Ectodermal cell (in vitro differentiated cells): Measurements from ENCODE around the gene OLFM2.
"Not testable (repeated sequence)": the region's sequence is repeated elsewhere in the genome, so short reads cannot be mapped to it uniquely, and the experiment has no call there.

Source experiments
- H3K27ac ChIP-seq: 2 replicates; pipeline ENCODE4 v1.7.0; 2013; ENCODE audit warnings: mild to moderate bottlenecking, low read depth, low read length; ENCODE audit not compliant: insufficient read depth, poor library complexity, severe bottlenecking
- H3K27me3 ChIP-seq: 2 replicates; pipeline ENCODE4 v1.7.0; 2013; ENCODE audit warnings: mild to moderate bottlenecking, low read length; ENCODE audit not compliant: insufficient read depth, control insufficient read depth, poor library complexity, severe bottlenecking
- H3K36me3 ChIP-seq: one replicate; pipeline ENCODE4 v1.7.0; 2013; ENCODE audit warnings: low read length; ENCODE audit not compliant: control insufficient read depth, insufficient read depth
- H3K4me1 ChIP-seq: one replicate; pipeline ENCODE4 v1.7.0; 2013; ENCODE audit warnings: low read length; ENCODE audit not compliant: control insufficient read depth, insufficient read depth
- H3K4me3 ChIP-seq: 2 replicates; pipeline ENCODE4 v1.7.0; 2013; ENCODE audit warnings: low read depth, low read length, control low read depth; ENCODE audit not compliant: insufficient read depth
- H3K9me3 ChIP-seq: 2 replicates; pipeline ENCODE4 v1.7.0; 2013; ENCODE audit warnings: mild to moderate bottlenecking, low read length, moderate library complexity; ENCODE audit not compliant: control insufficient read depth
- WGBS, 2 experiments: methylation state at CpG; one replicate each; pipeline ENCODE4 v1.1.7; 2013; ENCODE audit warnings: missing lambda C conversion rate in 2 of 2; 5-methylcytosine and 5-hydroxymethylcytosine counted together

Gene OLFM2

GRCh38 chr19:9849791-9850190 lies 86.5 kb downstream of the OLFM2 start:
- Histone ChIP-seq H3K27ac (no peak overlapping the region), H3K9me3 (no peaks in the 10 kb centered on the region), H3K4me1 (peaks cover 12% of the 10 kb centered on the region), H3K36me3 (no peaks in the 10 kb centered on the region), H3K4me3 (no peak overlapping the region), H3K27me3 (no peaks in the 10 kb centered on the region)
- 87 to 91% methylated on average over 7 of the region's 7 CpGs for WGBS, 2 experiments

DNA sequence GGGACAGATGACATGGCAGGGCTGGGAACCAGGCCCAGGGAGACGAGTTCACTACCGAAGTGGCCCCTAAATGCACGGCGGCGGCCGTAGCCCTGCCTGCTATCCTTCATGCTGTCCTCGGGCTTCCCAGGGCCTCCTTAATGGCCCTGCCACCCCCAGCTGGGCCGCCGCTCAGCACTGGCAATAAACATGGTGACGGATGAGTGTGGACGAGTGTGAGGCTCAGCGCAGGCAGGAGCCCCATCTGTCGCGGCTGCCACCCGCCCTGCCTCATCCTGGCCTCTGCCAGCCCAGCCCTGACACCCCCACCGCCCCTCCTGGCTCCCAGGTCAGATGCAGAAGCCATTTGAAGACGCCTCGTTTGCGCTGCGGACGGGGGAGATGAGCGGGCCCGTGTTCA lies 87.6 kb downstream of the OLFM2 start:
- H3K27me3 ChIP-seq = no peaks in the 10 kb centered on the region
- no peak overlapping the region for H3K4me3 ChIP-seq
- WGBS, 2 experiments = 90 to 92% methylated on average over 23 of the region's 23 CpGs
- H3K36me3 ChIP-seq = peaks cover 7% of the 10 kb centered on the region
- H3K27ac ChIP-seq = no peak overlapping the region
- H3K9me3 ChIP-seq = no peaks in the 10 kb centered on the region
- H3K4me1 ChIP-seq = peaks cover 12% of the 10 kb centered on the region

- Histone ChIP-seq H3K27ac (no peak overlapping the region), H3K4me1 (peaks cover 12% of the 10 kb centered on the region), H3K9me3 (no peaks in the 10 kb centered on the region), H3K36me3 (peaks cover 7% of the 10 kb centered on the region), H3K27me3 (no peaks in the 10 kb centered on the region), H3K4me3 (no peak overlapping the region)
- WGBS, 2 experiments = 61 to 65% methylated on average over 4 of the region's 4 CpGs
Measured at GRCh38 chr19:9848060-9848459, 88.3 kb downstream of the OLFM2 start.

GRCh38 chr19:9847087-9847671 lies 89.1 kb downstream of the OLFM2 start:
- Histone ChIP-seq H3K27me3 (no peaks in the 10 kb centered on the region), H3K9me3 (no peaks in the 10 kb centered on the region), H3K4me1 (peaks cover 12% of the 10 kb centered on the region), H3K36me3 (peaks cover 12% of the 10 kb centered on the region), H3K27ac (no peak overlapping the region), H3K4me3 (no peak overlapping the region)
- 57 to 59% methylated on average over 13 of the region's 13 CpGs for WGBS, 2 experiments

DNA sequence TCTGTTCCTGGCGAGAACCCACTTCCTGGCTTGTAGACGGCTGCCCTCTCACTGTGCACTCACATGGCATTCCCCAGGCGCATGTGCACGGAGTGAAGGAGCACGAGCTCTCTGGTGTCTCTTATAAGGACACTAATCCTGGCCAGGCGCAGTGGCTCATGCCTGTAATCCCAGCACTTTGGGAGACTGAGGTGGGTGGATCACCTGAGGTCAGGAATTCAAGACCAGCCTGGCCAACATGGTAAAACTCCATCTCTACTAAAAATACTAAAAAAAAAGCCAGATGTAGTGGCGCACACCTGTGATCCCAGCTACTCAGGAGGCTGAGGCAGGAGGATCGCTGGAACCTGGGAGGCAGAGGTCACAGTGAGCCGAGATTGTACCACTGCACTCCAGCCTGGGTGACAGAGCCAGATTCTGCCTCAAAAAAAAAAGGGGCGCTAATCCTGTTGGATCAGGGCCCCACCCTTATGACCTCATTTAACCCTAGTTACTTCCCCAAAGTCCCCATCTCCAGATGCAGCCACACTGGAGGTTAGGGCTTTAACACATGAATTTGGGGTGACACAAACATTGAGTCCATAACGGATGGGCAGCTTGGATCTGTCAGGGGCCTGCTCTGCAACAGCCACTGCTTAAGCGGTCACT lies 92.6 kb downstream of the OLFM2 start:
- not testable (repeated sequence) for H3K9me3 ChIP-seq, H3K4me3 ChIP-seq, H3K4me1 ChIP-seq, H3K27me3 ChIP-seq, H3K27ac ChIP-seq
- 93 to 95% methylated on average over 12 of the region's 12 CpGs for WGBS, 2 experiments
- H3K36me3 ChIP-seq = peaks cover 29% of the 10 kb centered on the region

- 96% methylated on average over 9 of the region's 9 CpGs for WGBS, 2 experiments
- no peak overlapping the region for H3K27ac ChIP-seq
- no peaks in the 10 kb centered on the region for H3K9me3 ChIP-seq
- no peaks in the 10 kb centered on the region for H3K4me1 ChIP-seq
- peaks cover 36% of the 10 kb centered on the region for H3K36me3 ChIP-seq
- no peaks in the 10 kb centered on the region for H3K27me3 ChIP-seq
- H3K4me3 ChIP-seq = no peak overlapping the region
Measured at GRCh38 chr19:9842834-9843625, 93.3 kb downstream of the OLFM2 start.

DNA sequence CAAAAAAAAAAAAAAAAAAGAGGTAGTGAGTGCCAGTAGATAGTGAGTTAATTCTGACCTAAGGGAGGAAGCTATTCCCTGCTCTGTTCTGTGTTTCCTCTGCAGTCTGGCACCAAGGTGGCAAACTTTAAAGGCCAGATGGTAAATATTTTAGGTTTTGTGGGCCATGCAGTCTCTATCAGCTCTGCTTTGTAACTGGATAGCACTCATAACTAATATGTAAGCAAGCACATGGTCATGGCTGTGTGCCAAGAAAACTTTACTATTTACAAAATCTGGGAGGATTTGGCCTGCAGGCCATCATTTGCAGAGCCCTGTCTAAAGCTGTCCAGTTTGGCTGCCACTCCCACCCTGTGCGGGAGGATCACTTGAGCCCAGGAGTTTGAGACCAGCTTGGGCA lies 96.9 kb downstream of the OLFM2 start:
- peaks cover 33% of the 10 kb centered on the region for H3K36me3 ChIP-seq
- no peak overlapping the region for H3K4me3 ChIP-seq
- H3K9me3 ChIP-seq = no peaks in the 10 kb centered on the region
- H3K27ac ChIP-seq = no peak overlapping the region
- 92 to 98% methylated on average over 1 of the region's 1 CpG for WGBS, 2 experiments
- peaks cover 8% of the 10 kb centered on the region for H3K4me1 ChIP-seq
- H3K27me3 ChIP-seq = no peaks in the 10 kb centered on the region

DNA sequence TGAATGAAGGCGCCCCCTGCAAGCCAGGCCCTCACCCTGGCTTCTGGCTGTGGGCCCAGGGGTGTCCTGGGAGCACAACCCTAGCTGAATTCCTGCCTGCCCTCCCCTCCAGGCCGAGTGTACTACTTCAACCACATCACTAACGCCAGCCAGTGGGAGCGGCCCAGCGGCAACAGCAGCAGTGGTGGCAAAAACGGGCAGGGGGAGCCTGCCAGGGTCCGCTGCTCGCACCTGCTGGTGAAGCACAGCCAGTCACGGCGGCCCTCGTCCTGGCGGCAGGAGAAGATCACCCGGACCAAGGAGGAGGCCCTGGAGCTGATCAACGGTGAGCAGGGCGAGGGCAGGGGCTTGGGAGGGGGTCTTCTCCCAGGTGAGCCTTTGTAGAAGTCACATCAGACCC lies 98.0 kb downstream of the OLFM2 start:
- Histone ChIP-seq H3K27ac (no peak overlapping the region), H3K36me3 (peaks cover 29% of the 10 kb centered on the region), H3K4me1 (peaks cover 8% of the 10 kb centered on the region), H3K4me3 (no peak overlapping the region), H3K27me3 (no peaks in the 10 kb centered on the region), H3K9me3 (no peaks in the 10 kb centered on the region)
- WGBS, 2 experiments = 95 to 97% methylated on average over 15 of the region's 15 CpGs

GRCh38 chr19:9836021-9836420 lies 100.3 kb downstream of the OLFM2 start:
- H3K9me3 ChIP-seq = no peaks in the 10 kb centered on the region
- peak overlapping the region; percentile 94 for H3K4me3 ChIP-seq
- no peak overlapping the region for H3K27ac ChIP-seq
- H3K36me3 ChIP-seq = peaks cover 20% of the 10 kb centered on the region
- WGBS, 2 experiments = 43 to 47% methylated on average over 5 of the region's 5 CpGs
- H3K27me3 ChIP-seq = no peaks in the 10 kb centered on the region
- H3K4me1 ChIP-seq = peaks cover 8% of the 10 kb centered on the region

GRCh38 chr19:9835507-9835949 lies 100.8 kb downstream of the OLFM2 start:
- Histone ChIP-seq H3K27ac (no peak overlapping the region), H3K27me3 (no peaks in the 10 kb centered on the region), H3K36me3 (peaks cover 15% of the 10 kb centered on the region), H3K9me3 (no peaks in the 10 kb centered on the region), H3K4me3 (peak overlapping the region; percentile 94), H3K4me1 (peaks cover 8% of the 10 kb centered on the region)
- WGBS, 2 experiments = 3% methylated on average over 28 of the region's 28 CpGs
